K562 (cell line): Measurements from ENCODE around the gene MTG1. TPM values are rescaled to one million over a fixed set of nuclear protein-coding genes. Genes with fewer than 3 reads are reported as not detected.

Source experiments
- ATAC-seq: fragments of 200-7000 bp; cut with Tn5 transposase; 3 replicates; pipeline ENCODE4 v1.9.1; 2020; ENCODE audit warnings: moderate library complexity
- BruUV-seq: library from RNA; stranded (reverse); fragments of 400-500 nt; replicated peaks from 2 replicates; lab custom pipeline; 2021; lab: Mats Ljungman, UMichigan
- CTCF ChIA-PET: fragments of 300-600 bp; formaldehyde crosslinking; extraction: SDS; loops from one replicate; lab custom pipeline; 2021; ENCODE audit warnings: low intra/inter-chr PET ratio; lab: Yijun Ruan, JAX
- POLR2A ChIA-PET: fragments of 300-600, 350-650 bp; sonication (Branson Sonifier 250); formaldehyde crosslinking; extraction: SDS; loops from one replicate; lab custom pipeline; 2021; ENCODE audit warnings: antibody characterized with exemption, inconsistent platforms; lab: Yijun Ruan, JAX
- DNase-seq, 4 experiments: peaks; one replicate each; pipeline versions ENCODE4 v3.0.0 to v3.0.0-alpha.2; 2011 to 2018; ENCODE audit warnings: low spot score in 3 of 4, mixed read lengths in 3 of 4; ENCODE audit errors: extremely low read depth in 1 of 4
- FAIRE-seq: peaks from 2 replicates; lab custom pipeline; 2011; peaks lifted over from hg19 to GRCh38; lab: Jason Lieb, UNC
- H2AFZ ChIP-seq: 2 replicates; pipeline ENCODE4 v1.6.0; 2011; ENCODE audit warnings: low read depth, low read length, control low read depth, inconsistent platforms
- H3K27ac ChIP-seq: fragments of 200-600 bp; 3 replicates; pipeline ENCODE4 v1.8.0; 2011; ENCODE audit warnings: low read depth, mild to moderate bottlenecking, control low read depth, inconsistent platforms, low read length, moderate library complexity, mixed read lengths; ENCODE audit errors: extremely low read depth
- H3K27me3 ChIP-seq, 2 experiments: fragments of 300-600 bp in 1 of 2; 2 replicates in 1 of 2; 3 replicates in 1 of 2; pipeline versions ENCODE4 v1.6.0 to v1.8.0; 2011; ENCODE audit warnings: inconsistent platforms in 2 of 2, low read length in 2 of 2, mild to moderate bottlenecking in 1 of 2, mixed read lengths in 1 of 2, moderate library complexity in 1 of 2; ENCODE audit not compliant: control insufficient read depth in 2 of 2, insufficient read depth in 2 of 2
- H3K36me3 ChIP-seq: fragments of 300-600 bp; 3 replicates; pipeline ENCODE4 v1.8.0; 2011; ENCODE audit warnings: mild to moderate bottlenecking, low read length, inconsistent platforms; ENCODE audit not compliant: control insufficient read depth, insufficient read depth
- H3K4me1 ChIP-seq, 2 experiments: fragments of 200-600 bp in 1 of 2; replicated peaks in 1 of 2; 2 replicates in 1 of 2; 3 replicates in 1 of 2; pipeline versions ENCODE4 v1.5.1 to v1.8.0; 2011; ENCODE audit warnings: inconsistent platforms in 2 of 2, low read length in 2 of 2, mild to moderate bottlenecking in 1 of 2, mixed read lengths in 1 of 2, moderate library complexity in 1 of 2; ENCODE audit not compliant: control insufficient read depth in 2 of 2, insufficient read depth in 2 of 2
- H3K4me2 ChIP-seq: 2 replicates; pipeline ENCODE4 v1.6.1; 2011; ENCODE audit warnings: low read length, control low read depth, inconsistent platforms, mixed read lengths; ENCODE audit not compliant: insufficient read depth
- H3K4me3 ChIP-seq: fragments of 200-600 bp; sonication (generic), shearing (Covaris generic); 2 replicates; pipeline ENCODE4 v1.5.1; 2016; ENCODE audit warnings: control low read depth, inconsistent platforms
- H3K79me2 ChIP-seq: fragments of 200-600 bp; 3 replicates; pipeline ENCODE4 v1.8.0; 2011; ENCODE audit warnings: low read length, inconsistent platforms; ENCODE audit not compliant: control insufficient read depth, insufficient read depth
- H3K9ac ChIP-seq, 2 experiments: 2 replicates each; pipeline versions ENCODE4 v1.6.0 to v1.6.1; 2011; ENCODE audit warnings: low read depth in 2 of 2, low read length in 2 of 2, control low read depth in 1 of 2, inconsistent platforms in 1 of 2, mild to moderate bottlenecking in 1 of 2, mixed read lengths in 1 of 2; ENCODE audit not compliant: insufficient read depth in 1 of 2
- H3K9me1 ChIP-seq: one replicate; pipeline ENCODE4 v1.6.0; 2011; ENCODE audit warnings: inconsistent platforms, mild to moderate bottlenecking, low read length, moderate library complexity; ENCODE audit not compliant: control insufficient read depth, insufficient read depth
- H3K9me3 ChIP-seq: replicated peaks from 2 replicates; pipeline ENCODE4 v1.5.1; 2011; ENCODE audit warnings: low read depth, low read length, inconsistent platforms; ENCODE audit not compliant: control insufficient read depth, insufficient read depth
- H4K20me1 ChIP-seq: replicated peaks from 2 replicates; pipeline ENCODE4 v1.6.1; 2011; ENCODE audit warnings: low read length, inconsistent platforms, mixed read lengths; ENCODE audit not compliant: control insufficient read depth, insufficient read depth
- POLR2G ChIP-seq: fragments of 200-400 bp; formaldehyde crosslinking; IDR thresholded peaks from 2 replicates; pipeline ENCODE4 v1.6.1; 2017; ENCODE audit warnings: low read depth, mild to moderate bottlenecking, antibody characterized with exemption, low read length, moderate library complexity
- SUPT5H ChIP-seq: fragments of 450-650 bp; IDR thresholded peaks from 2 replicates; pipeline ENCODE4 v1.6.1; 2016
- WGBS: fragments of 100-300 bp; shearing (Covaris generic); methylation state at CpG from one replicate; pipeline ENCODE4 v1.1.6; 2016; ENCODE audit warnings: low coverage, mixed read lengths; ENCODE audit not compliant: insufficient coverage; ENCODE audit errors: missing lambda C conversion rate; 5-methylcytosine and 5-hydroxymethylcytosine counted together
- in situ Hi-C: fragments of 300-500 bp; cut with MboI; formaldehyde crosslinking; loops from 4 replicates; pipeline ENCODE4 v1.15.0; 2018; ENCODE audit warnings: inconsistent platforms, mixed read lengths
- intact Hi-C: fragments of 100-400 bp; cut with micrococcal nuclease; formaldehyde crosslinking; loops from 2 replicates; pipeline ENCODE4 v1.14.2; 2022
- polyA plus RNA-seq, 8 experiments: library from polyadenylated mRNA; depleted of rRNA in 4 of 8; stranded (reverse) in 5 of 8; unstranded in 3 of 8; fragments of >200 nt; fragmentation: Nextera tagmentation in 2 of 8; fragmentation: Illumina TruSeq in 1 of 8; extraction: Ambion mirVana in 2 of 8; extraction: Trizol in 1 of 8; gene quantifications; 2 replicates each; pipeline versions ENCODE4 v1.2.1 to v1.2.3, GENCODE V29; 2011 to 2014; ENCODE audit warnings: inconsistent platforms in 1 of 8, missing spikeins in 1 of 8
- total RNA-seq, 7 experiments: library from RNA; depleted of rRNA in 6 of 7; stranded (reverse); fragments of >200 nt in 6 of 7; fragmentation: Illumina TruSeq in 2 of 7; extraction: Trizol in 2 of 7; gene quantifications; 2 replicates each; pipeline versions ENCODE4 v1.2.1 to v1.2.3, GENCODE V29; 2011 to 2021; ENCODE audit warnings: low replicate concordance in 1 of 7
- TF ChIP-seq, protein P1 (sequence below): sonication (generic); formaldehyde crosslinking; IDR thresholded peaks from 2 replicates; pipeline ENCODE4 v1.8.1; 2022; ENCODE audit warnings: missing genetic modification reagents

Gene MTG1
- total and polyA plus RNA-seq, 9 of the 15 experiments (the other 6 are each of a cell fraction or from before 2014, with no cell fraction given), result 2.8 to 28.2 (median 15.4) TPM

DNA sequence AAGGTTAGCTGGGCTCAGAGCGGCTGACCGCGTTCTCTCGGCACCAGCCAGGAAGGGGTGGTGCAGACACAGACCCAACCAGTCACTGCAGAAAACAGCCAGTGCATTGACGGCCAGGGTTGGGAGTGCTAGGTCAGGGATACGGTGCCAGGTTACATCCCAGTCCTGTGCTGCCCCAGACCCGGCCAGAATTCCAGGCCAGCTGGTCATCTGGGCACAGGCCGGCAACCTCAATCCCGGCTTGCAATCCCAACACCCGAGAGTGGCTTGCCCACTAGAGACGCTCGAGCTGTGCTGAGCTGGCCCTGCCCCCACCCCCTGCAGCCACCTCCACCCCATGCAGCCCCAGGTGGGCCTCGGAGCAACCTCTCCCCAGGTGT lies 43.0 kb upstream of the MTG1 start:
- H2AFZ ChIP-seq, result no peak overlapping the region
- no TSS peak for BruUV-seq
- ChIA-PET CTCF (no interaction called here), POLR2A (interaction anchor here (0.7 kb wide), 1 partner anchor 197 kb away, joined by 3 read pairs; no protein-coding TSS in a partner anchor)
- no peak overlapping the region for H3K4me3 ChIP-seq
- in situ Hi-C loops (no loop called here), intact Hi-C loops (no loop called here)
- peaks cover 5% of the 10 kb centered on the region; the same call in 1 of the 3 replicates for H3K36me3 ChIP-seq
- no peaks in the 10 kb centered on the region for H3K9me1 ChIP-seq
- ATAC-seq (0 out of 3 replicates have a peak, but pooled peaks have one; percentile 2), FAIRE-seq (no peak), DNase-seq (no peak)
- H3K27me3 ChIP-seq, result no peaks in the 10 kb centered on the region; a peak in 1 of 5 replicates
- H4K20me1 ChIP-seq, result no peaks in the 10 kb centered on the region
- H3K27ac ChIP-seq, result no peak overlapping the region
- H3K9me3 ChIP-seq, result no peaks in the 10 kb centered on the region
- H3K9ac ChIP-seq, result no peak overlapping the region; a peak in 1 of 4 replicates
- 12% methylated on average over 8 of the region's 13 CpGs for WGBS
- peaks cover 0 to 60% of the 10 kb centered on the region in 2 experiments; a peak in 2 of 5 replicates for H3K4me1 ChIP-seq
- TF ChIP-seq SUPT5H (0 out of 2 replicates have a peak, but pooled peaks have one; percentile 9), POLR2G (peak; percentile 65)
- TF ChIP-seq, protein P1, sequence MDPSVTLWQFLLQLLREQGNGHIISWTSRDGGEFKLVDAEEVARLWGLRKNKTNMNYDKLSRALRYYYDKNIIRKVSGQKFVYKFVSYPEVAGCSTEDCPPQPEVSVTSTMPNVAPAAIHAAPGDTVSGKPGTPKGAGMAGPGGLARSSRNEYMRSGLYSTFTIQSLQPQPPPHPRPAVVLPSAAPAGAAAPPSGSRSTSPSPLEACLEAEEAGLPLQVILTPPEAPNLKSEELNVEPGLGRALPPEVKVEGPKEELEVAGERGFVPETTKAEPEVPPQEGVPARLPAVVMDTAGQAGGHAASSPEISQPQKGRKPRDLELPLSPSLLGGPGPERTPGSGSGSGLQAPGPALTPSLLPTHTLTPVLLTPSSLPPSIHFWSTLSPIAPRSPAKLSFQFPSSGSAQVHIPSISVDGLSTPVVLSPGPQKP (CRISPR knock-in tag), result no peak
- no peaks in the 10 kb centered on the region for H3K79me2 ChIP-seq
- H3K4me2 ChIP-seq, result no peak overlapping the region
